Measurements from ENCODE around the gene TMEM271. TPM values are rescaled to one million over a fixed set of nuclear protein-coding genes. Genes with fewer than 3 reads are reported as not detected.
"Not testable (repeated sequence)": the region's sequence is repeated elsewhere in the genome, so short reads cannot be mapped to it uniquely, and the experiment has no call there.

TMEM271 gene
- polyA plus RNA-seq, 3 donors: 0.09 TPM; not detected in 2

DNA sequence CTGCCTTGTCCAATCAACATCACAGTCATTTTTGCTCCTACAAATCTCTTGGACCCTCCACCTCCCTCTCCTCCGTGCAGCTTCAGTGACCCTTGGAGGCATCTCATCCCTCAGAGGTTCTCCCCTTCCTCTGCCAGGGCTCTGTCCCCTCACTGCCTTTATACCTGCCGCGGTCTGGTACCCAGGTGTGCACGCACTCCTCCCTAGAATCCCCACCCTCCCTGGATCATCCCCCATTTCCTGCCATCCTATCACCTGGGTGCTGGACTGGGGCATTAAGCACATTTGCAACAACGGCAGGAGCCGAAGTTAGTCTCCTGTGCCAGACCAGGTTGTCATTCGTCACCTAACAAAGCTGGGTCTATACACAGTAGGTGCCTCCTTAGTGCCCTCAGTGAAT is 10.1 kb downstream of the TMEM271 start:
- DNase-seq: no peak

DNA sequence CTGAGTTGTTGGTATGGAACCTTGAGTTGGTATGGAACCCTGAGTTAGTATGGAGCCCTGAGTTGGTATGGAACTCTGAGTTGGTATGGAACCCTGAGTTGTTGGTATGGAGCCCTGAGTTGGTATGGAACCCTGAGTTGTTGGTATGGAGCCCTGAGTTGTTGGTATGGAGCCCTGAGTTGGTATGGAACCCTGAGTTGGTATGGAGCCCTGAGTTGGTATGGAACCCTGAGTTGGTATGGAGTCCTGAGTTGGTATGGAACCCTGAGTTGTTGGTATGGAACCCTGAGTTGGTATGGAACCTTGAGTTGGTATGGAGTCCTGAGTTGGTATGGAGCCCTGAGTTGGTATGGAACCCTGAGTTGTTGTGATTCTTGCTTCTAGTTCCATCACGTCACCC is 10.5 kb downstream of the TMEM271 start:
- not testable (repeated sequence) for DNase-seq

DNA sequence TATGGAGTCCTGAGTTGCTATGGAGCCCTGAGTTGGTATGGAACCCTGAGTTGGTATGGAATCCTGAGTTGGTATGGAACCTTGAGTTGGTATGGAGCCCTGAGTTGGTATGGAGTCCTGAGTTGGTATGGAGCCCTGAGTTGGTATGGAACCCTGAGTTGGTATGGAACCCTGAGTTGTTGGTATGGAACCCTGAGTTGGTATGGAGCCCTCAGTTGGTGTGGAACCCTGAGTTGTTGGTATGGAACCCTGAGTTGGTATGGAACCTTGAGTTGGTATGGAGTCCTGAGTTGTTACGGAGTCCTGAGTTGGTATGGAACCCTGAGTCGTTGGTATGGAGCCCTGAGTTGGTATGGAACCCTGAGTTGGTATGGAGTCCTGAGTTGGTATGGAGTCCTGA is 13.6 kb downstream of the TMEM271 start:
- not testable (repeated sequence) for DNase-seq

DNA sequence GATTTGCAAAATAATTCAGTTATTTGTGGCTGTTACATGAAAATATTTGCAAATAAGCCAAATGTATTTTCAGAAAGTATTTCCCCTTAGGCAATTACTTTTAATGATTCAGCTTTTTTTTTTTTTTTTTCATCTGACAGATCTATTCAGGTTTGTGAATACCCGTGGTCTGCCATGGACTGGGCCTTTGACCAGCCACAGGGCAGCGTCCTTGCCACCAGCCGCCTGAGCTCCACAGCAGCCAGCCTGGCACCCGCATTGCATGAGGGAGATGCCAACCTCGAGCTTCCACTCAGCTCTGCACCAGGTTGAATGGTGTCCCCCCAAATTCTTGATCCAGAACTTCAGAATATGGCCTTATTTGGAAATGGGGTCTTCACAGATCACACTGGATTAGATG is 14.7 kb downstream of the TMEM271 start:
- DNase-seq: no peak

DNA sequence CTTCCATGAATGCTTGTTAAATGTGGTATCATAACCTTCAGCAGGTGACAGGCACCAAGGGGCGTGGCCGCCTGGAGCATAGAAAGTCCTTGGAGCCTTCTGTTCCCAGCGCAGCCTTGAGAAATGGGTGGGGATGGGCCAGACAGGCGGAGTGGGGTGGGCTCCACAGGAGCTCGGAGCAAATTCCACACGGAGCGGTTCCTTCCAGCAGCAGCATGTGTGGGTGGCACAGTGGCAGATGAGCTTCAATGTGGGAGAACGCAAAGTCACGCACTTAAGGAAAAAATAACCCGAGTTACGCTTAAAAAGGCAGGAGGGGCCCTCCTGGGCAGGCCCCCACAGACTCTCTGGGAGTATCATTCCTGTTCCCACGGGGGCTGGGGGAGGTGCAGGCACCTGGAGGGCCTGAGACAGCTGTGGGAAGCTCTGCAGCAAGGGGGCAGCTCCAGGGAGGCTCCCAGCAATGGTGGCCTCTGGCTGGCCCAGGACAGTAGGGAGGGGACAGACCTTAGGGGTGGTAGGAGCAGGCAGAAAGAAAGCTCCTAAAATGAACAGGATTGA is 15.3 kb downstream of the TMEM271 start:
- no peak for DNase-seq

DNA sequence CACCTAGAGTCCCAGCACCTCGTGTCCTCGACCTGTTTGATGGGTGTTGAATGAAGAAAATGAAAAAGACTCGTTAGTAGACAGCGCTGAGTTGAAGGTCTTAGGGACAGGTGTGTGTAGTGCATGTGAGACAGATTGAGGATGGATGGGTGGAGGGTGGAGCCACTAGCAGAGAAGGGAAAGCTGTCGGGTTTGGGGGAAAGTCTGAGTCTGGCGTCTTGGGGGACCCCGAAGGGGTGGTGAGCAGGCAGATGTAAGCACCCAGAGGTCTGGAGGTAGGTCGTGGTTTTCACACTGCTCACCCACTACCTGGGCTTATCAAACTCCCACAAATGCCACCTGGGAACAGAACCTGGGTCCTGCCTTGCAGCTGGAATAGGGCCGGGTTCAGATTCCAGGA is 16.0 kb downstream of the TMEM271 start:
- no peak for DNase-seq

DNA sequence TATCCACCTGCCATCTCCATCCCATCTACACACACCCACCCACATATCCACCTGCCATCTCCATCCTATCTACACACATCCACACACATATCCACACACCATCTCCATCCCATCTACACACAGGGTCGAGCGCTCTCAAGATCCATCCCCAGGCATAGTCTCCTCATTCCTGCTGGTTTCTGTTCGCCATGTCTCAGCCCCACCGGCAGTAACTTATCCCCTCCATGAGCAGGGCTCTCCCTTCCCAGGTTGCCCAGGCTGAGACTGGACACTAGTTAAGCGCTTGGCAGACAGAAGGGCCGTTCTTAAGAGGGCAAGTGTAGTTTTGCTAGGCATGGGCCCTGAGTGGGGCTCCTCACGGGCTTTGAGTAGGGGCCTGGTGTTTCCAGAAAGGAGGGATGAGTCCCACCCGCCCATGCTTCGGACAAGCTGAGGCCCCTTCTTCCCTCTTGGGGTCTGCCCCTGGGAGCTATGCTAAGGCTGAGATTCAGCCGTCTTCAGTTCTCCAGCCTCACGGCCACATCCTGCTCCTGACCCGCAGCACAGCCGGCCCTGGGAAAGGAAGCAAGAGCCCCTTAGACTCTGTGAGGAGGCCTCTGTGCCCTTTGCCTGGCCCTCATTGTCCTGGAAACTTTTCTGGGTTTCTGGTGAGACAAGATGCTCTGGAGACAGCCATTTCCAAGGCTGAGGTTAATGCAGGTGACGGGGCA is 20.4 kb downstream of the TMEM271 start:
- DNase-seq: no peak

DNA sequence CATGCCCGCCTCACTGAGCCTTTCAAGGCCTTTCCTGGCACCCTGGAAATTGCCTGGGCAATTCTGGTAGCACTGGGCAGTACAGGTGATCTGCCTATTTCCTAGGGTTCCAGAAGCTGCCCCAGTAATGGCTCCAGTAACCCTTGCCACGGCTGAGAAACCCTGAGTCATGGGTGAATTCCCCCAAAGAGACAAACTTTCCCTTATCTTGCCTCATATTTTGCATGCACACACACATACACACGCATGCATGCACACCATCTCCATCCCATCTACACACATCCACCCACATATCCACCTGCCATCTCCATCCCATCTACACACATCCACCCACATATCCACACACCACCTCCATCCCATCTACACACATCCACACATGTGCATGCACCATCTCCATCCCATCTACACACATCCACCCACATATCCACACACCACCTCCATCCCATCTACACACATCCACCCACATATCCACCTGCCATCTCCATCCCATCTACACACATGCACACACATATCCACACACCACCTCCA is 21.2 kb downstream of the TMEM271 start:
- not testable (repeated sequence) for DNase-seq

DNA sequence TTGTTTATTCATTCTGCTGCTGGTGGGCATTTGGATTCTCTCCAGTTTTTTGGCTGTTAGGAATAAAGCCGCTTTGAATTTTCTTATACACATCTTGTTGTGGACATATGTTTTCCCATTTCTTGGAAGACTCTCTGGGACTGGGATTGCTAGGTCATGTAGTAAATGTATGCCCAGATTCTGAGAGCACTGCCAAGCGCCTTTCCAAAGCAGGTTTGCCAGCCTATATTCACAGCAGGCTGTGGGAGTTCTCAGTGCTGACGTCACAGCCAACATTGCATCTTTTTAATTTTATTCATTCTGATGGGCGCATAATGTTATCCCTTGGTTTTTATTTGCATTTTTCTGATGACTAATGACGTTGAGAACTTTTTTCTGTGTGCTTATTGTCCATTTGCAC is 24.1 kb downstream of the TMEM271 start:
- no peak for DNase-seq

DNA sequence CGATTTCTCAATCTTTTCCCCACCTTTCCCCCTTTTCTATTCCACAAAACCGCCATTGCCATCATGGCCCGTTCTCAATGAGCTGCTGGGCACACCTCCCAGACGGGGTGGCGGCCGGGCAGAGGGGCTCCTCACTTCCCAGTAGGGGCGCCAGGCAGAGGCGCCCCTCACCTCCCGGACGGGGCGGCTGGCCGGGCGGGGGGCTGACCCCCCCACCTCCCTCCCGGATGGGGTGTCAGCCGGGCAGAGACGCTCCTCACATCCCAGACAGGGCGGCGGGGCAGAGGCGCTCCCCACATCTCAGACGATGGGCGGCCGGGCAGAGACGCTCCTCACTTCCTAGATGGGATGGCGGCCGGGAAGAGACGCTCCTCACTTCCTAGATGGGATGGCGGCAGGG is 25.8 kb downstream of the TMEM271 start:
- DNase-seq: not testable (repeated sequence)

DNA sequence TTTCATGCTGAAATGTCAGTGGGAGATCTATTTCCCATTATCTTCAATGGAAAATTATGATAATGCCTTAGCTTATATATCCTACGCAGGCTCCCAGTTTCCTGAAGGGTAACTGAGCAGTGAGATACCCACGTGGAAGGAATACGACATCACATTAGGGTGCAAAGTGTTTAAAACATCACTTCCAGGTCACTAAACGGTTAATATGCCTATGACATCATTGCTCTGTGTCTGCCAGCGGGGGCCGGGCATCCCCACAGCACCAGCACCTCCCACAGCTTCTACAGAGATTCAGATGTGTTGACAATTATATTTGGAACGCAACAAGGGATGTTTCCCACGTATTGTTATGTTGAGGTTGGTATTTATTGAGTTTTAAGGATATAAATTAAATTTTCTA is 27.1 kb downstream of the TMEM271 start:
- DNase-seq: no peak

DNA sequence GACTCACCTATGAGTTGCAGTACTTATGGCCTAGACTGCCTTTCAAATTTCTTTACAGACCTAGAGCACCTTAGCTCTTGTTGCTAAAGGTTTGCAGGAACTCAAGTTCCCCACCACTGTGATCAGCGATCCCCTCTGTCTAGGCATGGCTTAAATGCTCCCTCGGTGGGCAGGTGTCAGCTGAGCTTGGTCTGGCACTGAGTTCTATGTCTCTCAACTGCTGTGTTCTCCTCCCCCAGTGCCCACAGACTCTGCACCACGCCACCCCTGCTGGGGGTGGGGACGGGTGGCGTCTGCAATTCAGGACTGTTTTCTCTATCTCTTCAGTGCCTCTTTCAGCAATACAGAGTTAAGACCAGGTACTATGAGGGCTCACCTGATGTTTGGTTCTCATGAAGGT is 30.5 kb downstream of the TMEM271 start:
- DNase-seq: no peak

DNA sequence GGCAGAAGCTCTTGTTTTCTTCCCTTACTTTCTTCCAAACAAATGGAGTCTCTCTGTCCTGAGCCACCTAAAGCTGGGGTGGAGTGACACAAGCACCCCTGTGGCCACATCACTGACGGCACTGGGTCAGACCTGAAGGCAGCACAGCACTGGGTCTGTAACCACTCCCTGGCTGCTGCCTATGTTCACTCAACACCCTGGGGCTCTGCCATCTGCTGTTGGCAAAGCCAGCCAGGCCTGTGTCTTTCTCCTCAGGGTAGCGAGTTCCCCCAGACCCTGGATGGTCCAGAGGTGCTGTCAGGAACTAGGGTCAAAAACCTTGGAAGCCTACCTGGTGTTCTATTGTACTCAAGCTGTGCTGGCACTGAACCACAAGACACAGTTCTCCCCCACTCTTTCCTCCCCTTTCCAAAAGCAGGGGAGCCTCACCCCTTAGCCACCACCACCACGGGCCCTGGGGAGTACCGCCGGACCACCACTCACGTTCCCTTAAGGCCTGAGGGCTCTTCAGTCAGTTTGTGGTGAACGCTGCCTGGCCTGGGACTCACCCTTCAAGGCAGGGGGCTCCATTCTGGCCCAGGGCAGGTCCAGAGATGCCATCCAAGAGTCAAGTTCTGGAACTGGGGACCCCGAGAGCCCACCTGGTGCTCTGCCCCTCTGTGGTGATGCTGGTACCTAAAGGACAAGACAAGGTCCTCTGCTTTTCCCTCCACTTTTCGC is 31.5 kb downstream of the TMEM271 start:
- no peak for DNase-seq

DNA sequence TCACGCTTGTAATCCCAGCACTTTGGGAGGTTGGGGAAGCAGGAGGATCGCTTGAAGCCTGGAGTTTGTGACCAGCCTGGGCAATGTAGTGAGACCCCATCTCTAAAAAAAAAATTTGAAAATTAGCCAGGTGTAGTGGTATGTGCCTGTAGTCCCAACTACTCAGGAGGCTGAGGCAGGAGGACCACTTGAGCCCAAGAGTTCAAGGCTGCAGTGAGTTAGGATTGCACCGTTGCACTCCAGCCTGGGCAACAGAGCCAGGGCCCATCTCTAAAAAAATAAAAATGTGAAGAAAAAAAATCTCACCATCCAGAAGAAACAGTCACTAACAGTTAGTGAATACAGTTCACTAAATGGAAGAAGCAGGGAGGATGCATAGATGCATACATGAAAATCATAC is 34.8 kb downstream of the TMEM271 start:
- no peak for DNase-seq

DNA sequence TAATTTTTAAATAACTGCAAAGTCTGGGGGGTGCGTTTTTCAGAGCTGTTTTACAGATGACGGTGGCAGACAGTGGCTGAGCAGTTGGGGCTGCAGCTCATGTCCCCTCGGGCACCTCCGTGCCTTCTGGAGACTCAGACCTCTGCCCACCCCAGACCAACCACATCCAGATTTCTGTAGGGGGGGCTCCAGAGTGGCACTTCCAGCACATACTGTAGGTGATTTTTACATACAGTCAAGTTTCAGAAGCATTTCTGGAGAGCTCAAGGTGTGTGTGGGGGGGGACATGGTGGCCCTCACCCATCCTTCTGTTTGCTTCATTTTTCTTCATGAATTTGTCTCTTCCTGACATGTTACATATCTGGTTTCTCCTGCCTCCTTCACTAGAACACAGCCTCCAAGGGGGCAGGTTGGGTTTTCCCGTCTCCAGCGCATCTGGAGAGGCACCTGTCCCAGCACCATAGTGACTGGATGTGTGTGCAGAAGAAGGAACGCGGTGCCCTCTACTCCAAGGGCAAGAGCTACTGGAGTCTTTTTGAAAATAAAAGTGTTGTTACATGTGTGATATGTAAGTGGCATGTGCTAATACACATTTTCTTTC is 37.5 kb downstream of the TMEM271 start:
- no peak for DNase-seq

DNA sequence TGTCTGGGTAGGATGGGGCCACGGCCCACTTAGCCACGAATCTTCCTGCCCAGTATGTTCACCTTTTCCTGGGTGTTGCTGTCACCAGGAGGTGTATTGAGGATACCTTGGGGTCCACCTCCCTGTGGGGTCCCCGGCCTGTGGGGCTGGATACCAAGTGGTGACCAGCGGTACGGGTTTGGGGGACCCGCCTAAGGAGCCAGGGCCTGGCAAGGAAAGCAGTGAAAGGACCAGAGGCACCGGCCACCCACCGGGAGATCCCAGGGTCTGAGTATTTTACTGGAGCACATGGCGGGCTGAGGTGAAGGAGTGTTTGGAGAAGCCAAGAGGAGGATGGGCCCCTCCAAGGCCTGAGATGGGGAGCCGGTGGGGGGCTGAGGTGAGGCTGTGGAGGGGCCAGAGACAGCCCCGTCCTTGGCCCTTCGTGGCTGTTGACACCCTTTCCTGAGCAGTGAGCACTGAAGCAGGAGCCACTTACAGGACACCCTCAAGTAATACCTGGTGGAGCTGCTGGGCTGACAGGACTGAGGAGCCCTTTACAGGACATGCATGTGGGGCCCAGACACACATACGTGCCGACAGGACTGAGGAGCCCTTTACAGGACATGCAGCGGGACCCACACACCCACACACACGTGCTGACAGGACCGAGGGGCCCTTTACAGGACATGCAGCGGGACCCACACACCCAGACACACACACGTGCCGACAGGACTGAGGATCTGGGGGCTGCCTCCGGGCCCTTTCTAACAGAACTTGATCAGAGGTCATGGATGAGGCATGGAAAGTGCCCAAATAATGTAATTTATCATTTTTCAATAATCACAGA is 38.4 kb downstream of the TMEM271 start:
- DNase-seq: no peak

DNA sequence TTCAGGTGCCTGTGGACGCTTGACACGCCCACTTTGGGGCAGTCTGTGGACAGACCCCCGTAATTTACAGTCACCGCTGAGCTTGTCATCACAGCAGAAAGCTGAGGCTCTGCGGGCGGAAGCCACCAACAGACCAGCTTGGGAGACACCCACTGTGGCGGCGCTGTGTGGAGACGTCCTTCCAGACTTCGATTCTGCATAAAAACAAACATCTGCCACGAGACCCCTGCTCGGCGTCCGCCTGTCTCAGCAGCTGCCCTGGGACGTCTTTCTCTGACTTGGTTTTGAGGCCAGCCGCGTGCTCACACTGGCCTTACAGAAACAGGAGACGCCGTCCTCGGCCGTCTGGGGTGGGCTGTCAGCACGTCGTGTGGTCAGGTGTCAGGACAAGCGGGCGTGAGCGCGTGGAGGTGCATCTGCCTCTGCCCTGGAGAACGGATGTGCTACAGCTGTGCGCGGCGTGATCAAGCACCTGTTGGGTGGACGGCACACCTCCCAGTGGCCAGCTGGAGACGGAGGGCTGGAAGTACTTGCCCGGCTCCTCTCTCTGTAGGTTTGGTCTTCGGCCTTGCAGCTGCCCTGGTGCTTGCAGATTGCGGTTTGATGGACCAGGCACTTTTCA is 39.6 kb downstream of the TMEM271 start:
- no peak for DNase-seq

DNA sequence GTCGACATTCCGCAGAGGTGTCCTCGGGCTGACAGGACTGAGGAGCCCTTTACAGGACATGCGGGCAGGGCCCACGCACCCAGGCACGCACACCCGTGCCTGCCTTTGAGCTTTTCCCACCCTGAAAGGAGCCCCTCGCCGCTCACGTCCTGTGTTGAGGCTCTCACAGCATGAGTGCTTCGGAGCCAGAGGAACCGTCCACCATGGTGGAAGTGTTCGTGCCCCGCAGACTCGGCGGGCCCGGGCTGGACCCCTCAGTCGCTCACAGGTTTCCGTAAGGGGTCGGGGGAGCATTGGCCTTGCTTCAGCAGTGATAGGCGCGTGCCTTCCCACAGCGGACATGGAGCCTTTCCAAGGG is 40.2 kb downstream of the TMEM271 start:
- DNase-seq: no peak

DNA sequence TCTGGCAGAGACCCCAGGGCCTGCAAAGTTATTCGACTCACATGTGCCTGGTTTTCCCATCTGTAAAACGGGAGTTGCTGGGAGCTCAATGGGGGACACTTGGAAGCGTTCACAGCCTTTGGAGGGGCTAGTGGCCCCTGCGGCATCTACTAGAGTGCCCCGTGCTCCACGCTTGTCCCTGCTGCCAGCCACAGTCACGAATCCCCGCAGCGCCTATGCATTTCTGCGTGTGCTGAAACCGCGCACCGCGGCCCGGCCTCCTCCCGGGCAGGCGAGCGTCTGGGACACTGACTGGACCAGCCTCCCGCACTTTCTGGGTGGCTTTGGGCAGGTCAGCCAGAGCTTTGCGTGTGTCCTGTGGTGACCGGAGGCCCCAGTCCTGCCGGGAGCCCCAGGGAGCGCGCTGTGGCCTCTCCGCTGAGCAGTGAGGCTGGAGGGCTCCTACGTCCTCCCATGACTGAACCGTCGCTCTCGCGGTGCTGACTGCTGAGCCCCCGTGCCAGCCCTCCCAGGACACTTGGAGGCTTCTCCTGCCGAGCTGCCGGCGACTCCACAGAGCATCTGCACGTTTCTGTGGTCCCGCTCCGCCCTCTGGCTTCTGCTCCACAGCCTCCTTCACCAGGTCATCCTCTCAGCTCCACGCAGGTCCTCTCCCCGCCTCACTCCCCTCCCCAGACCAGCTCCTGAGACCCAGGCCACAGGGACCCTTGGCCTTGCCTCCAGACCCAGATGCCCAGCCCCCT is 40.7 kb downstream of the TMEM271 start:
- no peak for DNase-seq

DNA sequence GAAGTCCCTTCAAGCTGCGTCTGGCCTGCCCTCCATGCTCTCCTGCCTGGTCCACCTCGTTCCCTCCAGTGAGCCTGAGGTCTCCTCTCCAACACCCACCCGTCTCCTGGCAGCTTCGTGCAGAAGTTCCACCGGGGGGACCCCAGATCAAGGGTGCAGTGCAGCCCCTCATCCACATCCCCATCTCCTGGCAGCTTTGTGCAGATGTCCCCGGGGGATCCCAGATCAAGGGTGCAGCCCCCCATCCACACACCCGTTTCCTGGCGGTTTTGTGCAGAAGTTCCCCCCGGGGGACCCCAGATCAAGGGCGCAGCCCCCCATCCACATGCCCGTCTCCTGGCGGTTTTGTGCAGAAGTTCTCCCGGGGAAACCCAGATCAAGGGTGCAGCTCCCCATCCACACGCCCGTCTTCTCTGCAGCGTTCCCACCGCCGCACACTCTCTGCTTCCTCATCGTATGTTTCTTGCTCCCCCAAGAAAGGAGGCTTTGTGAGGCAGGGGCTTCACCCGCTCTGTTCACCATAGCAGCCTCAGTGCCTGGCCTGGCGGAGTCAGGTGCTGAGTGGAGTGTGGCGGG is 41.4 kb downstream of the TMEM271 start:
- no peak for DNase-seq
